Loucy (cell line): Measurements from ENCODE around the gene TIMD4.

Source experiments
- CTCF ChIP-seq: fragments of 200-600 bp; sonication (generic); conservative IDR thresholded peaks from 2 replicates; pipeline ENCODE4 v1.5.1; 2014; ENCODE audit warnings: mild to moderate bottlenecking, antibody characterized with exemption, low read length
- EZH2phosphoT487 ChIP-seq: fragments of 200-600 bp; IDR thresholded peaks from 2 replicates; pipeline ENCODE4 v1.6.1; 2018; ENCODE audit warnings: antibody characterized with exemption, mild to moderate bottlenecking, moderate library complexity, borderline replicate concordance

GRCh38 chr5:156936972-156937371 is 26.1 kb downstream of the TIMD4 start:
- no peak for TF ChIP-seq CTCF
- no peak for TF ChIP-seq EZH2phosphoT487
